GM18511 (cell line): Measurements from ENCODE around the gene KIR2DL3.
"Not testable (repeated sequence)": the region's sequence is repeated elsewhere in the genome, so short reads cannot be mapped to it uniquely, and the experiment has no call there.

Source experiments
- ATAC-seq: cut with Tn5 transposase; IDR thresholded peaks from one replicate; pipeline ENCODE4 v1.9.1; 2021; ENCODE audit warnings: mild to moderate bottlenecking, moderate library complexity; ENCODE audit not compliant: unreplicated experiment

The KIR2DL3 gene

GRCh38 chr19:54738306-54738705 is at the start of gene KIR2DL3:
Gene KIR2DL3 (plus strand): TSS chr19:54738513. CDS start chr19:54738546, 33 bp downstream.
- ATAC-seq, result not testable (repeated sequence)

DNA sequence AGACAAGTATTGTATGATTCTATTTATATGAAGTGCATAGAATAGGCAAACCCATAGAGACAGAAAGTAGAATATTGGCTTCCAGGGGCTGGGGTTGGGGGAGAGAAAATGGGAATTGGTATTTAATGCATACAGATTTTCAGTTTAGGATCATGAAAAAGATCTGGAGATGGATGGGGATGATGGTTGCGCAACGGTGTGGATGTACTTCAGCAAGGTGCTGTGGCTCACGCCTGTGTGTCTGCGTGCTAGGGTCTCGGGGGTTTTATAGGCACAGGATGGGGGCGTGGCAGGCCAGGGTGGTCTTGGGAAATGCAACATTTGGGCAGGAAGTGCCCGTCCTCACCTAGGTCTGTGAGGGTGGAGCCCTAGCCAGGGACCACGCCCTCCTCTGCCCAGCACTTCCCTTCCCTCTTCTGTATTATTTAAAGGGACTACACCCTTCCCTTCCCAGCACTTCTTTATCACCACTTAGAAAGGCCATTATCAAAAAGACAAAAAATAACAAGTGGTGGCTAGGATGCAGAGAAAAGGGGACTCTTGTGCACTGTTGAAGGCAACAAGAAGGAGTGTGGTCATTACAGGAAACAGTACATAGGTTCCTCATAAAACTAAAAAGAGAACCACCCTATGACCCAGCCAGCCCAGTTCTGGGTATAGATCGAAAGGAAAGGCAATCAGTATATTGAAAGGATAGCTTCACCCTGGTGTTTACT is 46.6 kb upstream of the KIR2DL3 start:
- no peak for ATAC-seq

DNA sequence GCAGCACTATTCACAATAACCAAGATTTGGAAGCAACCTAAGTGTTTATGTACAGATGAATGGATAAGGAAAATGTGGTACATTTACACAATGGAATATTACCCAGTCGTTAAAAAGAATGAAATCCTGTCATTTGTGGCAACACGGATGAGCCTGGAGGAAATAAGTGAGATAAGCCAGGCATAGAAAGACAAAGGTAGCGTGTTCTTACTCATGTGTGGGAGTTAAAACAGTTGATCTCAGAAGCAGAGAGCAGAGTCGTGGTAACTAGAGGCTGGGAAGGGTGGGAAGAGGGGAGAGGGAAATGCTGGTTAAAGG is 46.1 kb upstream of the KIR2DL3 start:
- ATAC-seq, result no peak

DNA sequence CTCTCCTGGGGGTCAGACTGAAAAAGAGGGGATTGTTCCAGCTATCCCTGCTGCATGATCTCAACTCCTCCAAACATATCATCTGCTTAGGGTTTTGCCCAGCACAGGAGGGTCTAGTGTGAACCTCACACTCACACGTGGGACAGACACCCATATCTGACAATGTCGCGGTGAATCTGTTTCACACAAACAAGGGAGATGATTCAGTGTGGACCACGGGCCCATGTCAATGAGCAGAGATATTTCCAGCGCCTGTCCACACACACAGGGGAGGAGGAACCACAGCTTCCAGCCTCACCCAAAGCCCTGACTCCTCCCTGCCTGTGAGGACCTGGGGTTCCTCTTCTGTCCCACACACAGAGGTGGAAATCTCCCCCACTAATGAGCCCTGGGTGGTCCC is 43.7 kb upstream of the KIR2DL3 start:
- no peak for ATAC-seq

DNA sequence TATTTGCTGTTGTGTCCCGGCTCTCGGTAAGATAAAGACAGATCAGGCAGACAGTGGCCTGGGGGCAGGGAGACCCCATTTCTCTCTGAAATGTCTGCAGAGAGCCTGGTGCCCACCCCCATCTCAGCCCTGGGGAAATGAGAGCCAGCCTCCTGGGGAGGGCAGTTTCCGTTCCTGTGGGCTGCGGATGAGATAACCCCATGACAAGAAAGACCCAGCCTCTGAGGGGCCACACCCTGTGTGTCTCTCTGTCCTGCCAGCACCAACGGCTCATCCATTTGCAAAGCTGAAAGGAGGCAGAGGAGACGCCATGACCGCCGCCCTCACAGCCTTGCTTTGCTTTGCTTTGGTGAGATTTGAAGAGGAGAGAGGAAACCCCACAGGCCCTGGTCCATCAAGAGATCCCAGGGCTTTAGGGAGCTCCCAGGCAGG is 42.2 kb upstream of the KIR2DL3 start:
- no peak for ATAC-seq

GRCh38 chr19:54696766-54697165 is 41.5 kb upstream of the KIR2DL3 start:
- no peak for ATAC-seq

DNA sequence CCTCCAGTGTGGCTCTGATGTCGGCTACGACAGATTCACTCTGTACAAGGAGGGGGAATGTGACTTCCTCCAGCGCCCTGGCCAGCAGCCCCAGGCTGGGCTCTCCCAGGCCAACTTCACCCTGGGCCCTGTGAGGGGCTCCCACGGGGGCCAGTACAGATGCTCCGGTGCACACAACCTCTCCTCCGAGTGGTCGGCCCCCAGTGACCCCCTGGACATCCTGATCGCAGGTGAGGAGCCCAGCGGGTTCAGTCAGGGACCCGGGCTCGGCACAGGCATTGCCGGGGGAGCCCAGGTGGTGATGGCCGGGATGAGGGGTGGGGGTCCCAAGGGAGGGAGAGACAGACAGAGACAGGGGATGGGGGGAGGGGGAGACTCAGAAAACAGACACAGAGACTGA is 40.6 kb upstream of the KIR2DL3 start:
- ATAC-seq, result not testable (repeated sequence)

- ATAC-seq, result no peak
Observed at GRCh38 chr19:54704928-54705327, 33.4 kb upstream of the KIR2DL3 start.

- no peak for ATAC-seq
Observed at GRCh38 chr19:54707962-54708361, 30.4 kb upstream of the KIR2DL3 start.

DNA sequence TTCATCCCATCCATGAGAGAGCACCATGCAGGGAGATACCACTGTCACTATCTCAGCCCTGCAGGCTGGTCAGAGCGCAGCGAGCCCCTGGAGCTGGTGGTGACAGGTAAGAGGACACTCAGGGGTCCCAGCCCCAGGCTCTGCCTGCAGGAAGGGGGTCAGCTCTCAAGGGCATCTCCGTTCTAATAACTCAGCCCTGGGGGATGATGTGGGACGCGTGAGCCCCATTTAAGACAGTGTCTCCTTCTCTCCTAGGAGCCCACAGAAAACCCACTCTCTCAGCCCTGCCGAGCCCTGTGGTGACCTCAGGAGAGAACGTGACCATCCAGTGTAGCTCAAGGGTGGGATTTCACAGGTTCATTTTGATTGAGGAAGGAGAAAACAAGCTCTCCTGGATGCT is 29.5 kb upstream of the KIR2DL3 start:
- ATAC-seq, result no peak

DNA sequence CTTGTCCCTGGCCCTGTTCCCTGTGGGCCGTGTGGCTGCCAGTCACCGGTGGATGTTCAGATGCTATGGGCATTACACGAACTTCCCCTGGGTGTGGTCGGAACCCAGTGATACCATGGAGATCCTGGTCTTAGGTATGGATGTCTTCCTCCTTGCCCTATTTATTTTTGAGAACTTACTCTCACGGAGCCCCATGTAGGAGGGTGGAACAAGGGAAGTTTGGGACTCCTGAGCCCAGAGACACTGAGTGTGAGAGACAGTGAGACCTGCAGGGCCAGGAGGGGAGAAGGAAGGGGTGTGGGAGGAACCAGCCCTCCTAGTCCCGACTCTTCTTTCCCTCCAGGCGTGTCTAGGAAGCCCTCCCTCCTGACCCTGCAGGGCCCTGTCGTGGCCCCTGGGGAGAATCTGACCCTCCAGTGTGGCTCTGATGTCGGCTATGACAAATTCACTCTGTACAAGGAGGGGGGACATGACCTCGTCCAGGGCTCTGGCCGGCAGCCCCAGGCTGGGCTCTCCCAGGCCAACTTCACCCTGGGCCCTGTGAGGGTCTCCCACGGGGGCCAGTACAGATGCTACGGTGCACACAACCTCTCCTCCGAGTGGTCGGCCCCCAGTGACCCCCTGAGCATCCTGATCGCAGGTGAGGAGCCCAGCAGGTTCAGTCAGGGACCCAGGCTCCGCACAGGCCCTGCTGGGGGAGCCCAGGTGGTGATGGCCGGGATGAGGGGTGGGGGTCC is 28.9 kb upstream of the KIR2DL3 start:
- ATAC-seq, result no peak

DNA sequence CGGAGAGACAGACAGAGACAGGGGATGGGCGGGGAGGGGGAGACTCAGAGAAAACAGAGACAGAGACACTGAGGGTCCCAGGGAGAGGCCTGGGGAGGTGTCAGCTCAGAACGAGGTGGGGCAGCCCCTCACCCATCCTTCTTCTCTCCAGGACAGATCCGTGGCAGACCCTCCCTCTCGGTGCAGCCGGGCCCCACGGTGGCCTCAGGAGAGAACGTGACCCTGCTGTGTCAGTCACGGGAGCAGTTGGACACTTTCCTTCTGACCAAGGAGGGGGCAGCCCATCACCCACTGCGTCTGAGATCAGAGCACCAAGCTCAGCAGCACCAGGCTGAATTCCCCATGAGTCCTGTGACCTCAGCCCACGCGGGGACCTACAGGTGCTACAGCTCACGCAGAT is 28.4 kb upstream of the KIR2DL3 start:
- ATAC-seq, result not testable (repeated sequence)

DNA sequence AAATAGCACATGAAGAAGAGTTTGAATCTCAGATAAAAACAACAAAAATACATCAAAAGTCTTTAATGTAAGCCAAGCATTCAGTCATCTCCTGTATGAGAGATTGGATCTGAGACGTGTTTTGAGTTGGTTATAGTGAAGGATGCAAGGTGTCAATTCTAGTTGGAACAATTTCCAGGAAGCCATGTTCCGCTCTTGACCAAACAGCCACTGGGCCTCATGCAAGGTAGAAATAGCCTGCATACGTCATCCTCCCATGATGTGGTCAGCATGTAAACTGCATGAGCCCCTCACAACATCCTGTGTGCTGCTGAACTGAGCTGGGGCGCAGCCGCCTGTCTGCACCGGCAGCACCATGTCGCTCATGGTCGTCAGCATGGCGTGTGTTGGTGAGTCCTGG is 14.2 kb upstream of the KIR2DL3 start, which contains the start of gene KIR3DL3:
Gene KIR3DL3, plus strand, starts transcription at position 301 of the 400 bp plus-strand sequence. Its CDS starts 55 bp downstream, at position 356.
- no peak for ATAC-seq

DNA sequence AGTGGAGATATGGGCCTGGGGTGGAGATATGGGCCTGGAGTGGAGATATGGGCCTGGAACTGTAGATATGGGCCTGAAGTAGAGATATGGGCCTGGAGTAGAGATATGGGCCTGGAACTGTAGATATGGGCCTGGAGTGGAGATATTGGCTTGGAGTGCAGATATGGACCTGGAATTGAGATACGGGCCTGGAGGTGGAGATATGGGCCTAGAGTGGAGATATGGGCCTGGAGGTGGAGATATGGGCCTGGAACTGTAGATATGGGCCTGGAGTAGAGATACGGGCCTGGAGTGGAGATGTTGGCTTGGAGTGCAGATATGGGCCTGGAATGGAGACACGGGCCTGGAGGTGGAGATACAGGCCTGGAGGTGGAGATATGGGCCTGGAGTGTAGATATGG is 13.7 kb upstream of the KIR2DL3 start:
- no peak for ATAC-seq

- no peak for ATAC-seq
Observed at GRCh38 chr19:54725321-54725720, 13.0 kb upstream of the KIR2DL3 start.

- no peak for ATAC-seq
Observed at GRCh38 chr19:54727562-54727961, 10.8 kb upstream of the KIR2DL3 start.

- ATAC-seq, result no peak
Observed at GRCh38 chr19:54728167-54728566, 10.1 kb upstream of the KIR2DL3 start.

GRCh38 chr19:54729416-54730188 is 8.7 kb upstream of the KIR2DL3 start:
- no peak for ATAC-seq

GRCh38 chr19:54731191-54731590 is 7.1 kb upstream of the KIR2DL3 start:
- ATAC-seq, result no peak

DNA sequence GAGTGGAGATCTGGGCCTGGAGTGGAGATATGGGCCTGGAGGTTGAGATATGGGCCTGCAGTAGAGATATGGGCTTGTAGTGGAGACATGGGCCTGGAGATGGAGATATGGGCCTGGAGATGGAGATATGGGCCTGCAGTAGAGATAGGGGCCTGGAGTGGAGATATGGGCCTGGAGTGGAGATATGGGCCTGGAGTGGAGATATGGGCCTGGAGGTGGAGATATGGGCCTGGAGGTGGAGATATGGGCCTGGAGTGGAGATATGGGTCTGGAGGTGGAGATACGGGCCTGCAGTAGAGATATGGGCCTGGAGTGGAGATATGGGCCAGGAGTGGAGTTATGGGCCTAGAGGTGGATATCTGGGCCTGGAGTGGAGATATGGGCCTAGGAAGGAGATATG is 402 bp downstream of the KIR2DL3 start:
- no peak for ATAC-seq

DNA sequence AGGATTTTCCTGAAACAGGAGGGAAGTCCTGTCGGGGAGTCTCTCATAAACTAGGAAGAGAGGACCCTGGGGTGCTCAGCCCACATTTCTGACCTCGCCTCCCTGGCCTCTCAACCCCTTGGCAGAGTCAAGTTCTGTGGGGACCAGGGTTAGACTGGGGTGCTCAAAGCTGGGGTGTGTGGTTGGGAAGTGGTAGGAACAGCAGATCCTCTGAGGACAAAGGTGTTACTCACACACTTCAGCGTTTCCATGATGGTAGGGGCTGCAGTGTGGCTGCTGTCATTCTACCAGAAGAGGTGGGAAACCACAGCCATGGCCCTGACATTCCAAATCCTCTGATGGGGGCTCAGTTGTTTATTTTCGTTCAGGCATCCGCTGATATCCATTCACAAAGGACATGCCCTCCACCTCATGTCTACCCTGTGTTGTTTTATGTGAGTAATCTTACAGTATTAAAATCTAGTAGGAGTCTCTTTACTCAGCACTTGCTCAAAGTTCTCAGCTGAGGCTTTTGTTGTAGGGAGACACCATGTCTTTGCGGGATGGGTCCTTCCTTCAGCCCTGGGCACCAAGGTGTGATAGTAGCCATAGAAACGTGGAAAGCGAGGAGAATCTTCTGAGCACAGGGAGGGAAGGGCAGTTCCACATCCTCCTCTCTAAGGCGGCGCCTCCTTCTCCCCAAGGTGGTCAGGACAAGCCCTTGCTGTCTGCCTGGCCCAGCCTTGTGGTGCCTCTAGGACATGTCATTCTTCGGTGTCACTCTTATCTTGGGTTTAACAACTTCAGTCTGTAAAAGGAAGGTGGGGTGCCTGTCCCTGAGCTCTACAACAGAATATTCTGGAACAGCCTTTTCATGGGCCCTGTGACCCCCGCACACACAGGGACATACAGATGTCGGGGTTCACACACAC is 1.5 kb downstream of the KIR2DL3 start:
- no peak for ATAC-seq
